SK-N-SH treated with all-trans-retinoic acid at 6 μM for 48 hours (cell line): ENCODE data around the gene CRYL1.

ENCODE experiments used
- BACH2 ChIP-seq: fragments of 250-450 bp; sonication (Bioruptor Pico); IDR thresholded peaks from 2 replicates; pipeline ENCODE4 v1.9.0; 2021; ENCODE audit warnings: mild to moderate bottlenecking, borderline replicate concordance
- CREB5 ChIP-seq: fragments of 250-450 bp; sonication (Bioruptor Pico); IDR thresholded peaks from 2 replicates; pipeline ENCODE4 v1.5.1; 2020; ENCODE audit warnings: low read depth, mild to moderate bottlenecking, moderate library complexity
- CSDC2 ChIP-seq: fragments of 250-450 bp; sonication (Bioruptor Pico); IDR thresholded peaks from 2 replicates; pipeline ENCODE4 v1.5.0; 2020; ENCODE audit warnings: mild to moderate bottlenecking, moderate library complexity
- ESRRG ChIP-seq: fragments of 250-450 bp; sonication (Bioruptor Pico); IDR thresholded peaks from 2 replicates; pipeline ENCODE4 v1.6.1; 2021; ENCODE audit warnings: mild to moderate bottlenecking
- ISL1 ChIP-seq: fragments of 250-450 bp; sonication (Bioruptor Pico); IDR thresholded peaks from 2 replicates; pipeline ENCODE4 v2.1.2; 2022; ENCODE audit warnings: mild to moderate bottlenecking, moderate library complexity
- PATZ1 ChIP-seq: fragments of 250-450 bp; sonication (Bioruptor Pico); IDR thresholded peaks from 2 replicates; pipeline ENCODE4 v1.8.0; 2020; ENCODE audit warnings: mild to moderate bottlenecking, moderate library complexity, borderline replicate concordance
- PPARA ChIP-seq: fragments of 250-450 bp; sonication (Bioruptor Pico); IDR thresholded peaks from 2 replicates; pipeline ENCODE4 v1.5.0; 2020; ENCODE audit warnings: mild to moderate bottlenecking, borderline replicate concordance
- RARB ChIP-seq: fragments of 250-450 bp; sonication (Bioruptor Pico); IDR thresholded peaks from 2 replicates; pipeline ENCODE4 v1.8.0; 2021; ENCODE audit warnings: mild to moderate bottlenecking, moderate library complexity
- TOX ChIP-seq: fragments of 250-450 bp; sonication (Bioruptor Pico); IDR thresholded peaks from 2 replicates; pipeline ENCODE4 v1.8.0; 2021; ENCODE audit warnings: mild to moderate bottlenecking, moderate library complexity, borderline replicate concordance
- ZC3H10 ChIP-seq: fragments of 250-450 bp; sonication (Bioruptor Pico); IDR thresholded peaks from 2 replicates; pipeline ENCODE4 v1.5.1; 2021; ENCODE audit warnings: mild to moderate bottlenecking, moderate library complexity
- ZFP3 ChIP-seq: fragments of 250-450 bp; sonication (Bioruptor Pico); IDR thresholded peaks from 2 replicates; pipeline ENCODE4 v1.5.0; 2020; ENCODE audit warnings: mild to moderate bottlenecking, moderate library complexity
- ZFP30 ChIP-seq: fragments of 450-650 bp; formaldehyde crosslinking; IDR thresholded peaks from 2 replicates; pipeline ENCODE4 v1.5.0; 2022; ENCODE audit warnings: mild to moderate bottlenecking, moderate library complexity
- ZNF8 ChIP-seq: fragments of 450-650 bp; formaldehyde crosslinking; IDR thresholded peaks from 2 replicates; pipeline ENCODE4 v1.5.0; 2020; ENCODE audit warnings: mild to moderate bottlenecking, moderate library complexity
- TF ChIP-seq, protein P1 (sequence below): fragments of 250-450 bp; sonication (Bioruptor Pico); IDR thresholded peaks from 2 replicates; pipeline ENCODE4 v1.8.0; 2021; ENCODE audit warnings: low read depth, mild to moderate bottlenecking, moderate library complexity, borderline replicate concordance

- no peak for TF ChIP-seq PATZ1 (CRISPR knock-in tag)
- no peak for TF ChIP-seq BACH2
- TF ChIP-seq ZC3H10 (CRISPR knock-in tag) = no peak
- no peak for TF ChIP-seq RARB (CRISPR knock-in tag)
- no peak for TF ChIP-seq ISL1 (CRISPR knock-in tag)
- no peak for TF ChIP-seq ZNF8 (CRISPR knock-in tag)
- no peak for TF ChIP-seq ZFP3 (CRISPR knock-in tag)
- no peak for TF ChIP-seq ZFP30
- no peak for TF ChIP-seq CREB5 (CRISPR knock-in tag)
- no peak for TF ChIP-seq TOX (CRISPR knock-in tag)
- TF ChIP-seq ESRRG (CRISPR knock-in tag) = no peak
- TF ChIP-seq PPARA (CRISPR knock-in tag) = no peak
- TF ChIP-seq, protein P1, sequence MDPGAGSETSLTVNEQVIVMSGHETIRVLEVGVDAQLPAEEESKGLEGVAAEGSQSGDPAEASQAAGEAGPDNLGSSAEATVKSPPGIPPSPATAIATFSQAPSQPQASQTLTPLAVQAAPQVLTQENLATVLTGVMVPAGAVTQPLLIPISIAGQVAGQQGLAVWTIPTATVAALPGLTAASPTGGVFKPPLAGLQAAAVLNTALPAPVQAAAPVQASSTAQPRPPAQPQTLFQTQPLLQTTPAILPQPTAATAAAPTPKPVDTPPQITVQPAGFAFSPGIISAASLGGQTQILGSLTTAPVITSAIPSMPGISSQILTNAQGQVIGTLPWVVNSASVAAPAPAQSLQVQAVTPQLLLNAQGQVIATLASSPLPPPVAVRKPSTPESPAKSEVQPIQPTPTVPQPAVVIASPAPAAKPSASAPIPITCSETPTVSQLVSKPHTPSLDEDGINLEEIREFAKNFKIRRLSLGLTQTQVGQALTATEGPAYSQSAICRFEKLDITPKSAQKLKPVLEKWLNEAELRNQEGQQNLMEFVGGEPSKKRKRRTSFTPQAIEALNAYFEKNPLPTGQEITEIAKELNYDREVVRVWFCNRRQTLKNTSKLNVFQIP (CRISPR knock-in tag) = no peak
- no peak for TF ChIP-seq CSDC2 (CRISPR knock-in tag)
Measured at GRCh38 chr13:20473139-20473538, 52.5 kb downstream of the CRYL1 start.
